GM18520 (cell line): Measurements from ENCODE around the gene TMEM170B.
A peak's percentile ranks its signal among the peaks of the same experiment; 100 is the strongest.

Experiments used
- ATAC-seq: cut with Tn5 transposase; IDR thresholded peaks from one replicate; pipeline ENCODE4 v1.9.1; 2021; ENCODE audit not compliant: unreplicated experiment

TMEM170B gene, protein sequence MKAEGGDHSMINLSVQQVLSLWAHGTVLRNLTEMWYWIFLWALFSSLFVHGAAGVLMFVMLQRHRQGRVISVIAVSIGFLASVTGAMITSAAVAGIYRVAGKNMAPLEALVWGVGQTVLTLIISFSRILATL

DNA sequence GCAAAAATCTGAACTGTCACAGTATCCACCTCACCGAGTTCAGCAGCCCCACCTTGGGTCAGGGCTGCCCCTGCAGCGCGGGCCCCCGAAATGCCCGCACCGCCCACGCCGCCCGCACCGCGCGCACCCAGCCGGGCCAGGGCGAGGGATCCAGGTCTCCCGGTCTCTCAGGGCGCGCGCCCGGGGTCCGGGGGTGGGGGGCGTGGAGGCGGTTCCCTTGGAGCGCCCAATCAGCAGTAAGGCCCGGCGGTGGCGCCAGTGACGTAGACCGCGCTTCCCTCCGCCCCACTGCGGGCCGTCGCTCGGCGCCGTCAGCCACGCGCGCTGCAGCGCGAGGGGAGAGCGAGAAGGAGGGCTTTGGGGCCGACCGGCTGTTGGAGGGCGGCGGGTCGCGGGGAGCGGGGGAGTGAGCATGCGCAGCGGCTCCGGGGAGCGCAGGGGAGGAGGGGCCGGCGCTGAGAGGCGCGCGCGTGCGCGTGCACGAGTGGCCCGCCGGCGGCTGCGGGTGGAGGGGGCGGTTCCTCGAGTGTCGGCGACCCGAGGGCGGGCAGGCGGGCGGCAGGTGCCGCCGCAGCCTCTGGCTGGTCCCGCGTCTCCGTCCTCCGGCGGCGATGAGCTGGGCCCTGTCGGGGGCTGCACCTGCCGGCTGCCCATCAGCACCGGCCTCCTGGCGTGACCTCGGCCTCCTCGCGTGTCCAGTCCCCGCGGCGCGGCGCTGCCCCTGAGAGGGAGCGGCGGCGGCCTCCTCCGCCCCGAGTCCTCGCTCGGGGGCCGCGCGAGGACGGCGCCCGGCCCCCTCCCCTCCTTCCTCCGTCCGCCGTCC, at the start of gene TMEM170B:
Gene TMEM170B, plus strand, starts transcription at position 521 of the 823 bp plus-strand sequence. CDS start 529 bp downstream, outside the sequence.
- peak; percentile 96 for ATAC-seq

DNA sequence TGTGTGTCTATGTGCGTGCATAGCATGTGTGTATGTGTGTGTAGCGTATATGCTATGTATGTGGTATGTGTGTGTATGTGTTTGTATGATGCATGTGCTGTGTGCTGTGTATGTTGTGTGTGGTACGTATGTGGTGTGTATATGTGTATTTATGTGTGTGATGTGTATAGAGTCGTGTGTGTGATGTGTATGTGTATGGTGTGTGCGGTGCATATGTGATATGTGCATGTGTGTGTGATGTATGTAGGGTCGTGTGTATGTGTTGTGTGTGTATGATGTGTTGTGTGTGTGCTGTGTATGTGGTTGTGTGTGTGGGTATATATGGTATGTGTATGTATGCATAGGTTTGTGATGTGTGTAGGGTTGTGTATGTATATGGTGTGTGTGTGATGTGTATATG, 46.6 kb upstream of the TMEM170B start:
- no peak for ATAC-seq

DNA sequence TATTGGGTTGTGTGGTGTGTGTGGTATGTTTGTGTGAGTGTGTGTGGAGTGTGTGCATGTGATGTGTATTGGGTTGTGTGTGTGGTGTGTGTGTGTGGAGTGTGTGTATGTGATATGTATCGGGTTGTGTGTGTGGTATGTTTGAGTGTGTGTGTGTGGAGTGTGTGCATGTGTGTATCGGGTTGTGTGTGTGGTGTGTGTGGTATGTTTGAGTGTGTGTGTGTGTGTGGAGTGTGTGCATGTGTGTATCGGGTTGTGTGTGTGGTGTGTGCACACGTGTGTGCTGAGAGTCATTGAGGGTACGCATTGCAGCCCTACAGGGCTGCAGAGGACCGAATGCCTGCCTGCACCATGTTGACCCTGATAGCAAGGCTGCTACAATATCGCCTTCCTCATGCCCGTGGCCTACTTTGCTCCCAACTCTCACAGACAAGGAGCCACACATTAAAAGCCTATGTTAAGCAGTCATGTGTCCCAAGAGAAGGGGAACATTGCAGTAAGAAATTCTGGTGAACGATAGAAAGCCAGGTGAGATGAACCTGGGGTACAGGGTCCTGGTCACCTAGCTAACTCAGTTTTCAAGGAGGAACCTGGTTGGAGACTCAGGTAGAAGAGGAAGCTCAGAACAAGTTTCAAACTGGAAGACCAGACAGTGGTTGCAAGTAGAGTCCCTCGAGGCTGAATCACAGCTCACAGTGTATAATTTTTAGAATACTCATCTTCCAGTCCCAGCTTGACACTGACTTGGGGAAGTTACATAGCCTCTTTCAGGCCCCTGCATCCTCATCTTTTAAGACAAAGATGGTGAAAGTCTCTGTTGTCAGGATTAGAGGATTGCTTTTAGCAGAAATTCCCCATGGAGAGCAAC, 45.7 kb upstream of the TMEM170B start:
- ATAC-seq = peak; percentile 23

DNA sequence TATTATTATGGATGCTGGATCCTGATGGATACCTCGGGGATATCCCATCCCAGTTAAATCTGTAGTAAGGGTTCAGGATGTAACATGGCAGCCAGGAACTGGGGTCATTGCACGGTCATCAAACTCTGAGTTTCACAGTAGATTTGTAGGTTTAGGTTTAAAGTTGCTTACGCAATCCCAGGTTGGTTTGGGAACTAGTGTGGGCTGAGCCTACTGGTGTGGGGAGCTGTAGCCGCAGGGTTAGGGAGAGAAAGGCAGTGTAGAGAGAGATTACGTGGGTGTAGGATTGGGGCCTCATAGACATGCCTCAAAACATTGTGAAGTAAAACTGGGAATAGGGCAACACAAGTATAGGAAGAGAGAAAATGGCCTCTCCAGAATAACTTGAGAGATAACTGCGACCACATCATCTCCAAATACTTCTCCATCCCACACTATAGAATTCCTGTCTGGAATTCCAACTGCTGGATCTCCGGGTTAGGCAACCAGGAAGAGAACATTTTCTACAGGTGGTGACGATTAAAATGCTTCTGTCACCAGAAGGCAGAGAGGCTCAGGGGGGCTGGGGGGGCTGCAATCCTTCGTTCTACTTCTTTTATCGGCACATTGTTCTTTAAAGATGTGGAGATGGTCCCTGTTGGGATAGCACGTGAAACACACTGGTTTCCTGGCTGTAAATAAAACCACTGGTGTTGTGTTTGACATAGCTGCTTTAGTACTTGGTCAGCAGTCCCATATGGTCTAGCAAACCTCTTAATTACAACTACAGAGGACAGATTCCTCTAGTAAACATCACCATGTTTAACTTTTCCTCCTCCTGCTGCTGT, 44.9 kb upstream of the TMEM170B start:
- ATAC-seq = no peak

DNA sequence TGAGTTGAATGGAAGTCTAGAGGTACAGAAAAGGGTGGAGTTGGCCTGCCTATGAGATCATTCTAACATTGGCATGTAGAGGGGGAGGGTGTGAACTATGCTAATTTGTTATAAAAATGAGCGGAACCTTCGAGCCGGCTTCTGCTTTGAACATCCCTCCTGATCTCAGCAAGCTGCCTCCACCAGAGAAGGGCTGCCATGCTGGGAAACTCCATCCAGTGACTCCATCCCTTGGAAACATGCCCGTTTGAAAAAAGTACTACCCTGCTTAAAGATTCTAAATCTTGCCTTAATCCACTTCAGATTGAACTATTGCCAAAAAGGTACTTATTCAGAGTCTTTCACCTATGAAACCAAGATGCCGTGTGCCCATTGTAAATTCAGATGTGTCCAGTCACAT, 43.6 kb upstream of the TMEM170B start:
- ATAC-seq = no peak

DNA sequence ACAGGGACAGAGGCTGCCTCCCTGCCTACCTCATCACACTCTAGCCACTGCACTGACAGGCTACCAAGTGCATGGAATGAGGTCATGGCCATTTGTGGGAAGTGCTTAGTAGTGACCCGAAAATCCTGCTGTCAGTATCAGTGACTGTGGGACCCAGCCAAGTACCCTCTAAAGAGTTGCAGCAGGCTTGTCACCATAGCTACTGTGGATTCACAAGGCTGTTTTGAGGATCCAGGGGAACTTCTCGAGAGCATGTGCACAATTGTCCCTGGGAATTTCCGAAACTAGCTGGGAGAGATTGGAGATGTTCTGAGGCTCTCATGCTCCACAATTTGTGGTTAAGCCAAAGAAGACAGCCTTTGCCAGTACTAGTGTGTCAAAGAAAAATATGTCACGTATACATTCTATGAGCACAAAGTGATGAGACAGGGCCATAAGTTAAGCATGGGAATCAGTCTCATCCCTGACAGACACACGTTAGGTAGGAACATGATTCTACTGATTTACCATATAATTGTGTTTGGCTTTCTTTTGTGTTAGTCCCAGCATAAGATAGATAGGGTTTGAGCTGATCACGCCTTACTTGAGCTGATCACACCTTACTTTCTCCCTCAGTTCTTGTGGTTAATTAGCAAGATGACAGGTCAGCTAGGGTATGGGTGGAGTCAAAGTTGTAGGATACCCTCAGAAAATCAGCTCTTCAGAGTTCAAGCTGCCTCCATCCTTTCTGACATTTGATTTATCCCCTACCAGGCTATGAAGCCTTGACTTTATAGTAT, 42.6 kb upstream of the TMEM170B start:
- ATAC-seq = no peak

DNA sequence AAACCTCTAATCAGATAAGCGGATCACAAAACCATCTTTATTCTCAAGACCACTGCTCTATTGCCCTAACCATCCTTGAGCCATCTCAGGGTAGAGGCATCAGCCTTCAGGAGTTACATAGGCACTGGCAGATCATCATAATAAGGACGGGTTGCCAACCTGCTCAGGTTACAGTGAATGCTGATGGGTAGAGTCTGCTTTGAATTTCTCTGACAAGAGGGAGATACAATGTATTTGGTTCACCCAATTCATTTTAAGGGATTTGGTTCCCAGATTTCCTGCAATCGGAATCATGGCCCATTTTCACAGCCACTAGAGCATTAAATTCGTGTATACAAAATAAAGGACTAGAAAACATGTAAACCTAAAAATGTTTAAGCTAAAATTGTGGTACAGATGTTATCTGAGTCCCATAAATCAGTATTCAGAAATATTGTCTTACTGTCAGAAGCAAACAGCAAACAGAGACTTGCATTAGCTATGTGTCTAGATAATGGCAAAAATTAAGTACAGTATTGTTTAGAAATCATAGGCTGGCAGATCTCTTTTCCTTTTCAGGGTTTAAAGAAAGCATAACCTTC, 41.9 kb upstream of the TMEM170B start:
- no peak for ATAC-seq

DNA sequence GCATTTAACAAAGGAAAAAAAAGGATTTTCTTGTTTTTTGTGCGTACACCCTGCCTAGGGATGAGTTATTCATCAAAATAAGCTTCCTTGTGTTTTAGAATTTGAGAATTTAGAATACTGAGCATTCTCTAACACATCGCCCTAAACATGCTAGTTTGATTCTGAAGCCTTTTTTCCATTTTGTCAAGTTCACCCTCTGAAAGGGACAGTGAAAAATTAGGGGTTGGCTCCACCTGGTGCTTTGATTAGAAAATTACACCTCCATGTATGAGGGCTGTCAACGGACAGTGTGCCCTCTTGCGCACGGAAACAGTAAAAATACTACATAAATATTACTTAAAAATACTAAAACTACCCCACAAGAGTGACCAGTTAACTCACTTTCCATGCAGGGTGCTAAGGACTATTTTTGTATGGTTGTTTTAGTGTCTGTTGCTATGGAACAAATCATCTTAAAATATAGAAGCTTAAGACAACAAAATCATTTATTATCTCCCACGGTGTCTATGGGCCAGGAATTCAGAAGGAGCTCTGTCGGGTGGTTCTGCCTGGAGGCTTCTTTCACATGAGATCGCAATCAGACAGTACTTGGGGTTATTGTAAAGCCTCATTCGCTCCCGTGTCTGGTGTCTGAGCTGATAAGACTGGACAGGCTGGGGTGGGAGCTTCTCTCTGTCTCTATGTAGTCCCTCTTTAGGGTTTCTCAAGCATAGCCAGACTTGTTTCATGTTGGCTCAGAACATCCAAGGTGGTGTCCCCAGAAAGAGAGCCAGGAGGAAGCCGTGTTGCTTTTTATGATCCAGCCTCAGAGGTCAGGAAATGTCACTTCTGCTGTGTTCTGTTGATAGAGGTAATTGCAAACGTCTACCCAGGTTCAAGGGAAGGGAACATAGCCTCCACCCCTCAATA, 41.1 kb upstream of the TMEM170B start:
- peak; percentile 42 for ATAC-seq

DNA sequence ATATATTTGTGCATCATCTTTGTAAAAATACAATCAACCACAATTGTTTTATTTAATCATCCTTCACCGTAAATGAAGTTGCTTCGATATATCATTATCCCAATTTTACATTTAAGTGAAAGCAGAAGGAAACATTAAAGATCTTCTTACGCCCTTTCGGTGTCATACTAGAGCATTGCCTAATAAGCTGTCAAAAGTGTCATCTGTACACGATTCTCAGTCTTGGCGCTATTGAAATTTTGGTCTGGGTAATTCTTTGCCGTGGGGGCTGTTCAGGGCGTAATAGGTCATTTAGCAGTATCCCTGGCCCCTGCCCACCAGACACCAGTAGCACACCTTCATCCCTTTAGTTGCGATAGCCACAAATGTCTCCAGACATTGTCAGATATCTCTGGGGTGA, 40.4 kb upstream of the TMEM170B start:
- no peak for ATAC-seq

DNA sequence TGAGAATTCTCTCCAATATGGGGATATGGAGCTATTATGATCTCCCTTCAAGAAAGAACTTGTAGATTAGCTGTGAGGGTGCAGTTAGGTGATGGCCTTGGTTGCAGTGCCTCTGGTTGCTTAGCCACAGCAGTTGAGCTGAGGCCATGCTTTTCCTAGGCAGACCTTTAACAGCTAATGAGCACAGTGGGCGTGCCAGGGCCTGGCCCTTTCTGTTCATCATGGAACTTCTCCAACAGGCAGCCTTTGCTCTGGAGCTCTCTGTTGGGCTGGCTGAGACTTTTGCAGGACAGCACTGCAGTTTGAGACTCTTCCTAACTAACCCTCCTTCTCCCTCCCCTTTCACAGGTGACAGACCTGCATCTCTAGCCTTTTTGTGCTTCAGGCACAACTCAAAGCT, 39.7 kb upstream of the TMEM170B start:
- ATAC-seq = no peak

DNA sequence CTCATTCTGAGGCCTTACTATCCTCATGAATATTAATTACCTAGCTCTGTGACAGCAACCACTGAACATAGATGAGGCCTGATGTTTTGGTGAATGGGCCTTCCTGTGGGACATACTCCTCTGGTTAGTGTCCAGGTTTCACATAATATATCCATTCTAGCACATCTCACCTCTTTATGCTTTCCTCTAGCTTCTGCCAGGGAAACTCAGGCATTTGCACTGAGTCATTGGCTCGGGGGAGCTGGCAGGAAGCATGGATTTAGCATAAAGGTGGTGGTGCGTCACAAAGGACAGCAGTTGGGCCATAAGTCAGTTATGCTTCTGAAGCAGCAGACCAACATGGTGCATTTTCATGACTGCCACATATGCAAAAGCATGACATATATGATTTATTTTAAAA, 37.5 kb upstream of the TMEM170B start:
- no peak for ATAC-seq

DNA sequence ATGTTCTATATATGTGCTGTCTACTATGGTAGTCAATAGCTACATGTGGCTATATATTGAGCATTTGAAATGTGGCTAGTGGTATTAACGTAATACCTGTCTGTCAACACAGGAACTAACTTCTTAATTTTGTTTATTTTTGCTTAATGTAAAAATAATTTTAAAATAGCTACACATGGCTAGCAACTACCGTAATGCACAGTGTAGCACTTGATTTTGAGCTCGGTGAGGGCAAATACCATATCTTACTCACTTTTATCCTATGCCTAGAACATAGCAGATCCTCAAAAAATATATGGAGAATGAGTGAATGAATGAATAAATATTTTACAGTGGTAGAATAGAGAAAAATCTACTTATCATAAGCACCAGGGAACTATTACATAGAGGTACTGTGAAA, 28.1 kb upstream of the TMEM170B start:
- no peak for ATAC-seq

DNA sequence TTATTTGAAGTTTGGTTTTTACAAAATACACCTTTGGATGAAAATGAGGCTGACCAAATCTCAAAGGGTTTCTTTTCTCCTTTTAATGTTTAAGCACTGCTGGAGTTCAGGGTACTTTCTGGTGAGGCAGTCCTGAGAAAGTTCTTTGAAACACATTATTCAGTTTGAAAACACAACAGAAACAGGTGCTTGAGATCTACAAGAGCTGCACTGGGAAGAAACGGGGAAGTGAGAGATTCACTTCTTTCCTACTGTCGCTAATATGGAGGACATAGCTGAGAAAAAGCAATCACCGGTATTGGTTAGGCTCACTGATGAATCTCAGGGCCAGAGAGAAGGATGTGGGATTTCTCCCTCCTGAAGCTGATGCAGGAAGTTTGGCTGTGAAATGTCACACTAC, 22.9 kb upstream of the TMEM170B start:
- no peak for ATAC-seq

DNA sequence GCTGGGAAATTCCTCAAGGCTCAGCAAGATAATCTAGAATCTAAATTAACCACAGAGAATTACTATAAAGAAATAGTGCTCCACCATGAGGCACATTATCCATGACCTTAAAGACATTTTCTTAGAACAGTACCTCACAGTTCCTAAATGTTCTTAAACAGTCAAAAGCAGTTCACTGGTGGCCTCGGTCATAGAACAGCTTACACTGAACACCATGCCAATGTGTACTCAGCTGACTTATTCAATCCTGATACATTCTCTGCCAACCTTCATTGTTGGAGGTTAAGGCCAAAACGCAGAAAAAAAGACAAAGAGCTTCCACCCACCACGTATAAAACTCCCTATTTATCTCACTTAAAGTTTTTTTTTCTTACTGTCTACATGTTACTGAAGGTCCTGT, 21.8 kb upstream of the TMEM170B start:
- no peak for ATAC-seq

DNA sequence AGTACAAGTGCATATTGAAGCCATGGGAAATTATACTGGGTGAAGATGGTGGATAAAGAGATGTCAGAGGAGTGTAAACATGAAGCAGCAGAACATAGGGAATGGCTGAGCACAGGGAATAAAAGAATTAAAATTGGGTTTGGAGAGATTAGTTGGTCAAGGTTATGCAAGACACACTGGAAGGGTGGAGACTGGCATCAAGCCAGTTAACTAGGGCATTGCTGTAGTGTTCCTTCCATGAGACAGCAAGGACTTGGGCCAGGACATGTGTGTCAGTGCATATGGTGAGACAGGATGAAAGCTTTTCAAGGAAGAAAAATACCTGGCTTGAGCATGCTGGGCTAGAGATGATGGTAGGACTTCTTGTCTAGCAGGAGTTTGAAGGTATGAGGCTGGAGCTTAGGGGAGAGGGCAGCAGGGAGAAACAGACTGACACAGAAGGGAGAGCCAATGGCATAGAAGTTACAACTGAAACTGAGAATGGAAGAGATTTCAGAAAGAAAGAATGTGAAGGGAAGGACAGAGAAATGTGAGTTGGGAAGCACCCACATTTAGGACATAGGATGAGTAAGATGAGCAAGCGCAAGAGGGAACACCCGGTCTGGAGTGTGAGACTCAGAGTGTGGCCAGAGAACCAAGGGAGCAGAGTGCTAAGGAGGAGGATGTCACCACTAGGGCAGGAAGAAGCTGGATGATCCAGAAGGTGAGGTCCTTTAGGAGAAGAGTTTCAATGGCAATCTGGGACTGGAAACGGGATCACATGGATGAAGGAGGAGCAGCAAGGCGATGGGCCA, 14.5 kb upstream of the TMEM170B start:
- ATAC-seq = no peak

DNA sequence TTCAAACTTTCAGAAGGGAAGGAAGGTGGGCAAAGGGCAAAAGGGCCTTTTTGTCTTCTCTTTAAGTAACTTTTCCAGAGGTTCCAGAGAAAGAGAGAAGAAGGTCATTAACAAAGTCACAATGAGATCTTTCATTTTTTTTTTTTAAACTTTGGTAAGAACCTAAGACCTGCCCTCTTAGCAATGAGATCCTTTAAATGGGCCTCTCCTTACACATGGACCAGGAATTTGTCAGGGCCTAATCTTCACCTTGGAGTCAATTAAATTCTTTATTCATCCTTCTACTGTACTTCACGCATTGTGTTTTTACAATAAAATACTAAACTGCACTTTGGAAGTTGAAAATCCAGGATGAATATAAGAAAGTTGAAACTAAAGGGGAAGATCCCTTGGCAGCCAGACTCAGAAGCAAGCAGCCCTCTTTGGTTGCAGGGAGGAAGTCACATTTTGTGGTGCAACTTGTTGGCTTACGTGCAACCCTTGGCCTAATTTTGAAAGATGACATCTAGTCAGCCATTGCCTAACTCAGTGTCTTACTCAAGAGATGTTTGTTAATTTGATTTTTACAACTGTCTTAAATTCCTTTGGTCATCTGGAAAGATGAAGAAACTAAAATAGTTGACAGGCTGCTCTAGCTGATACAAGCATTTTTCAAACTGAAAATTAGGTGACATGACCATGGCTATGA, 11.9 kb upstream of the TMEM170B start:
- no peak for ATAC-seq

DNA sequence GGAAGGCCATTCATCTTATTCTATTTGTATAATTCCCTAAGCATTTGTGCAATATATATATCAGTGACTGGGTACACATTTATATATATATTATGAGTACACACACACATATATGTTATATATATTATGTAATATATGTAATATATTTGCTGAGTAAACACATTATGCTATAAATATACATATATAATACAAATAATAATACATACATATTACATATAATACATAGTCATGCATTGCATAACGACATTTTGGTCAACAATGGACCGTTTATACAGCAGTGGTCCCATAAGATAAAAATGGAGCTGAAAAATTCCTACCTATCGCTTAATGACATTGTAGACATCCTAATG, 11.4 kb upstream of the TMEM170B start:
- no peak for ATAC-seq
